H1 (cell line): ENCODE data around the gene MSI2. TPM values are rescaled to one million over a fixed set of nuclear protein-coding genes. Genes with fewer than 3 reads are reported as not detected.

Source experiments
- CTCF ChIA-PET: fragments of 300-600 bp; sonication (Branson Sonifier 250); formaldehyde crosslinking; loops from one replicate; lab custom pipeline; 2021; ENCODE audit not compliant: partially characterized antibody; lab: Charles Lee
- POLR2A ChIA-PET: fragments of 300-600 bp; sonication (Branson Sonifier 250); formaldehyde crosslinking; loops from one replicate; lab custom pipeline; 2021; ENCODE audit warnings: inconsistent platforms; ENCODE audit not compliant: partially characterized antibody; lab: Charles Lee
- DNase-seq, 2 experiments: peaks; one replicate each; pipeline versions ENCODE4 v3.0.0 to v3.0.0-alpha.2; 2010 to 2022; ENCODE audit warnings: low spot score in 2 of 2, low read depth in 1 of 2, mixed read lengths in 1 of 2
- FAIRE-seq: peaks from 2 replicates; lab custom pipeline; 2011; peaks lifted over from hg19 to GRCh38; lab: Jason Lieb, UNC
- H2AFZ ChIP-seq: 2 replicates; pipeline ENCODE4 v1.8.1; 2012; ENCODE audit warnings: low read length, inconsistent platforms
- H2AK5ac ChIP-seq: 2 replicates; pipeline ENCODE4 v1.6.1; 2013; ENCODE audit warnings: low read depth, low read length
- H2BK120ac ChIP-seq: replicated peaks from 2 replicates; pipeline ENCODE3; 2013; ENCODE audit warnings: low read depth, low read length, inconsistent platforms
- H2BK12ac ChIP-seq: 2 replicates; pipeline ENCODE4 v1.6.1; 2013; ENCODE audit warnings: low read depth, low read length
- H2BK15ac ChIP-seq: 2 replicates; pipeline ENCODE4 v1.6.1; 2013; ENCODE audit warnings: low read length
- H2BK20ac ChIP-seq: 2 replicates; pipeline ENCODE4 v1.6.1; 2013; ENCODE audit warnings: low read length
- H2BK5ac ChIP-seq: 2 replicates; pipeline ENCODE4 v1.6.1; 2013; ENCODE audit warnings: low read depth, low read length
- H3K14ac ChIP-seq: 2 replicates; pipeline ENCODE4 v1.6.1; 2013; ENCODE audit warnings: inconsistent platforms; ENCODE audit not compliant: insufficient read length
- H3K18ac ChIP-seq: 2 replicates; pipeline ENCODE4 v1.6.1; 2013; ENCODE audit warnings: low read length; ENCODE audit errors: extremely low read depth
- H3K23ac ChIP-seq: 2 replicates; pipeline ENCODE4 v1.6.1; 2013; ENCODE audit warnings: inconsistent platforms; ENCODE audit not compliant: insufficient read length
- H3K23me2 ChIP-seq: 2 replicates; pipeline ENCODE4 v1.6.1; 2013; ENCODE audit warnings: low read depth, low read length
- H3K27ac ChIP-seq: 2 replicates; pipeline ENCODE4 v1.6.1; 2011; ENCODE audit warnings: low read depth, low read length, inconsistent platforms
- H3K27me3 ChIP-seq, 4 experiments: replicated peaks in 1 of 4; 1 replicate in 1 of 4; 2 replicates in 3 of 4; pipeline versions ENCODE4 v1.6.1 to v1.8.1; 2011 to 2013; ENCODE audit warnings: low read length in 3 of 4, mild to moderate bottlenecking in 3 of 4, inconsistent platforms in 2 of 4, mixed read lengths in 2 of 4, moderate library complexity in 1 of 4; ENCODE audit not compliant: control insufficient read depth in 3 of 4, insufficient read depth in 3 of 4; ENCODE audit errors: extremely low read depth in 1 of 4
- H3K36me3 ChIP-seq, 4 experiments: 2 replicates each; pipeline versions ENCODE4 v1.6.1 to v1.8.1; 2011 to 2013; ENCODE audit warnings: mild to moderate bottlenecking in 4 of 4, low read length in 3 of 4, moderate library complexity in 2 of 4, control low read depth in 1 of 4, inconsistent platforms in 1 of 4; ENCODE audit not compliant: insufficient read depth in 4 of 4, control insufficient read depth in 2 of 4
- H3K4ac ChIP-seq: replicated peaks from 2 replicates; pipeline ENCODE3; 2013; ENCODE audit warnings: low read length, low read depth, mixed read lengths, inconsistent platforms; ENCODE audit not compliant: insufficient read length
- H3K4me1 ChIP-seq, 4 experiments: replicated peaks in 1 of 4; 1 replicate in 1 of 4; 2 replicates in 3 of 4; pipeline versions ENCODE4 v1.6.1 to v1.8.1; 2011 to 2013; ENCODE audit warnings: low read length in 3 of 4, inconsistent platforms in 2 of 4, mixed read lengths in 1 of 4; ENCODE audit not compliant: insufficient read depth in 4 of 4, control insufficient read depth in 3 of 4
- H3K4me2 ChIP-seq, 2 experiments: 2 replicates each; pipeline versions ENCODE4 v1.6.1 to v1.8.1; 2011 to 2013; ENCODE audit warnings: low read depth in 2 of 2, low read length in 2 of 2, control low read depth in 1 of 2, inconsistent platforms in 1 of 2, mild to moderate bottlenecking in 1 of 2; ENCODE audit not compliant: insufficient read depth in 1 of 2
- H3K4me3 ChIP-seq, 4 experiments: fragments of 200-600, 300-600 bp in 1 of 4; sonication (generic), shearing (Covaris generic), sonication (Bioruptor Twin) in 1 of 4; 2 replicates each; pipeline versions ENCODE4 v1.5.1 to v1.8.1; 2011 to 2016; ENCODE audit warnings: low read length in 4 of 4, low read depth in 3 of 4, control low read depth in 2 of 4, inconsistent platforms in 2 of 4, mild to moderate bottlenecking in 2 of 4, mixed read lengths in 1 of 4, moderate library complexity in 1 of 4; ENCODE audit not compliant: insufficient read depth in 2 of 4; ENCODE audit errors: extremely low read depth in 1 of 4
- H3K56ac ChIP-seq: replicated peaks from 2 replicates; pipeline ENCODE3; 2013; ENCODE audit warnings: low read depth, mild to moderate bottlenecking, mixed read lengths, low read length, inconsistent platforms; ENCODE audit not compliant: insufficient read length
- H3K79me1 ChIP-seq: 2 replicates; pipeline ENCODE4 v1.6.1; 2013; ENCODE audit warnings: low read depth, low read length, control low read depth
- H3K79me2 ChIP-seq, 2 experiments: 2 replicates each; pipeline versions ENCODE4 v1.6.1 to v1.8.1; 2012 to 2013; ENCODE audit warnings: low read length in 2 of 2, mild to moderate bottlenecking in 2 of 2, inconsistent platforms in 1 of 2; ENCODE audit not compliant: insufficient read depth in 2 of 2, control insufficient read depth in 1 of 2
- H3K9ac ChIP-seq, 4 experiments: replicated peaks in 1 of 4; 1 replicate in 1 of 4; 2 replicates in 3 of 4; pipeline versions ENCODE4 v1.6.1 to v1.8.1; 2011 to 2013; ENCODE audit warnings: low read depth in 3 of 4, low read length in 3 of 4, control low read depth in 2 of 4, mild to moderate bottlenecking in 2 of 4, moderate library complexity in 2 of 4, inconsistent platforms in 1 of 4; ENCODE audit errors: extremely low read depth in 1 of 4
- H3K9me3 ChIP-seq, 2 experiments: 2 replicates each; pipeline versions ENCODE4 v1.6.1 to v1.8.1; 2012 to 2013; ENCODE audit warnings: mild to moderate bottlenecking in 2 of 2, moderate library complexity in 2 of 2, control low read depth in 1 of 2, inconsistent platforms in 1 of 2, low read depth in 1 of 2, low read length in 1 of 2, mixed read lengths in 1 of 2; ENCODE audit not compliant: insufficient read depth in 2 of 2
- H4K20me1 ChIP-seq, 2 experiments: replicated peaks in 1 of 2; 2 replicates each; pipeline versions ENCODE3 to v1.8.1; 2011 to 2013; ENCODE audit warnings: inconsistent platforms in 2 of 2, low read length in 2 of 2, mild to moderate bottlenecking in 1 of 2; ENCODE audit not compliant: insufficient read depth in 2 of 2, control insufficient read depth in 1 of 2
- H4K5ac ChIP-seq: 2 replicates; pipeline ENCODE4 v1.6.1; 2013; ENCODE audit warnings: low read length, low read depth, mixed read lengths, inconsistent platforms; ENCODE audit not compliant: insufficient read length
- H4K8ac ChIP-seq: 2 replicates; pipeline ENCODE4 v1.8.0; 2013; ENCODE audit warnings: mild to moderate bottlenecking, moderate library complexity, low read length, inconsistent platforms; ENCODE audit not compliant: insufficient read depth; ENCODE audit errors: extremely low read depth
- H4K91ac ChIP-seq: replicated peaks from 2 replicates; pipeline ENCODE3; 2013; ENCODE audit warnings: low read length, mixed read lengths, inconsistent platforms; ENCODE audit not compliant: insufficient read length
- CBX5 ChIP-seq: fragments of 300-800, 300-1000 bp; sonication (generic); IDR thresholded peaks from 2 replicates; pipeline ENCODE4 v1.7.1; 2016; ENCODE audit warnings: antibody characterized with exemption, low read length, low read depth
- CHD2 ChIP-seq: IDR thresholded peaks from 2 replicates; pipeline ENCODE4 v1.6.1; 2012; ENCODE audit warnings: low read length, improper control_type of control experiment
- FOSL1 ChIP-seq: IDR thresholded peaks from 2 replicates; pipeline ENCODE4 v1.6.1; 2011; ENCODE audit warnings: mild to moderate bottlenecking, low read depth, low read length, moderate library complexity; ENCODE audit not compliant: insufficient read depth
- JUN ChIP-seq: IDR thresholded peaks from 2 replicates; pipeline ENCODE4 v1.6.1; 2011; ENCODE audit warnings: low read depth, mild to moderate bottlenecking, improper control_type of control experiment, low read length
- MAX ChIP-seq: IDR thresholded peaks from 2 replicates; pipeline ENCODE4 v1.6.1; 2012; ENCODE audit warnings: inconsistent platforms
- RBBP5 ChIP-seq: IDR thresholded peaks from 2 replicates; pipeline ENCODE4 v1.7.1; 2012; ENCODE audit warnings: low read depth, mild to moderate bottlenecking, inconsistent platforms, low read length, moderate library complexity, borderline replicate concordance
- RNF2 ChIP-seq: fragments of 200-900, 300-1000 bp; sonication (generic); IDR thresholded peaks from 2 replicates; pipeline ENCODE4 v1.7.1; 2016; ENCODE audit warnings: borderline replicate concordance, low read depth, mild to moderate bottlenecking, antibody characterized with exemption, low read length; ENCODE audit not compliant: poor library complexity, severe bottlenecking; ENCODE audit errors: missing control alignments
- SRF ChIP-seq: IDR thresholded peaks from 2 replicates; pipeline ENCODE4 v1.6.1; 2011; ENCODE audit warnings: mild to moderate bottlenecking, low read depth, low read length, moderate library complexity
- WGBS, 2 experiments: shearing (Covaris generic) in 1 of 2; methylation state at CpG; one replicate each; pipeline versions ENCODE4 v1.1.6 to v1.1.7; 2013 to 2015; ENCODE audit warnings: low lambda C conversion rate in 2 of 2, mixed read lengths in 2 of 2, inconsistent platforms in 1 of 2, low coverage in 1 of 2, missing lambda C conversion rate in 1 of 2; ENCODE audit not compliant: insufficient replicate concordance in 2 of 2, insufficient coverage in 1 of 2, insufficient read length in 1 of 2; ENCODE audit errors: extremely low coverage in 1 of 2, missing lambda C conversion rate in 1 of 2; 5-methylcytosine and 5-hydroxymethylcytosine counted together
- polyA plus RNA-seq, 7 experiments: library from polyadenylated mRNA; depleted of rRNA in 3 of 7; stranded (reverse) in 5 of 7; unstranded in 2 of 7; fragments of >200 nt in 5 of 7; fragments of 200-250 nt in 2 of 7; gene quantifications; 1 replicate in 5 of 7; 2 replicates in 1 of 7; 4 replicates in 1 of 7; pipeline versions ENCODE4 v1.2.1 to v1.2.3, GENCODE V29; 2011 to 2013; ENCODE audit warnings: missing spikeins in 2 of 7, mixed read lengths in 2 of 7
- total RNA-seq: library from RNA; stranded (reverse); fragmentation: NEBNext Ultra II Directional; extraction: Animal tissue kit (Norgen Biotek cat#: 25700); gene quantifications from 2 replicates; pipeline ENCODE4 v1.2.1, GENCODE V29; 2021

MSI2 gene
- total and polyA plus RNA-seq, 2 of the 8 experiments (the other 6 are each of a cell fraction or from before 2014, with no cell fraction given): 36.7 to 80.6 TPM

DNA sequence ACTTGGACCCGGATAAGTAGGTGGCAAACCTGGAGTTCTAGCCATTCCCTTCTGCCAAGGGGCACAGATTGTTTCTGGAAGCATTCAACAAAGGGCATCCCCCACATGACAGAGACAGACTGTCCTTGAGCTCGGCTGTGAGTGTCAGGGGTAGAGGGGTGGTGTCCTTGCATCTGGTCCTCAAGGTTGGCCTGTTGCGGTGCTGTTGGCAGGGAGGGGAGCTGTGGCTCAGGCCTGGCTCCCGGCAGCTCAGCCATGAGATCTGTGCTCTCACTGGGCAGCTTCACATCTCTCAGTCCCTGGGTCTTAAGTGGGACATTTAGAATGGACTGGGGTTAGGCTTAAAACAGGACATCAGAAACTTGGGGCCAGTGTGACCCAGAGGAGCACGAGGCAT, 468.4 kb downstream of the MSI2 start:
- 76% methylated on average over 5 of the region's 5 CpGs; no CpG with 5 or more reads in 1 of the 2 experiments for WGBS, 2 experiments
- H3K14ac ChIP-seq: no peak overlapping the region
- H3K23me2 ChIP-seq: no peaks in the 10 kb centered on the region
- no peak overlapping the region for H3K4me3 ChIP-seq
- FAIRE-seq (no peak), DNase-seq (no peak)
- H3K4me2 ChIP-seq: no peak overlapping the region
- H3K36me3 ChIP-seq: no peaks in the 10 kb centered on the region
- H2BK120ac ChIP-seq: no peak overlapping the region
- CTCF ChIA-PET: interaction anchor here (0.6 to 2.8 kb wide), 12 partner anchors 12 to 127 kb away, joined by 3 to 8 read pairs (median 5); no protein-coding TSS in a partner anchor
- no peaks in the 10 kb centered on the region for H4K20me1 ChIP-seq
- no peaks in the 10 kb centered on the region for H3K79me1 ChIP-seq
- no peak overlapping the region for H4K8ac ChIP-seq
- no peak overlapping the region for H2AFZ ChIP-seq
- no peak overlapping the region for H4K91ac ChIP-seq
- no peak overlapping the region for H4K5ac ChIP-seq
- no peak overlapping the region for H3K23ac ChIP-seq
- no peaks in the 10 kb centered on the region; a peak in 1 of 7 replicates for H3K27me3 ChIP-seq
- no peaks in the 10 kb centered on the region for H3K9me3 ChIP-seq
- H3K4me1 ChIP-seq: no peaks in the 10 kb centered on the region; a peak in 1 of 7 replicates
- H3K18ac ChIP-seq: no peak overlapping the region
- H3K27ac ChIP-seq: no peak overlapping the region
- no peak overlapping the region for H3K9ac ChIP-seq
- no peak overlapping the region for H3K56ac ChIP-seq
- no peak overlapping the region for H3K4ac ChIP-seq
- no peak overlapping the region for H2AK5ac ChIP-seq
- no peak overlapping the region for H2BK15ac ChIP-seq
- peak overlapping the region; percentile 33; the same call in 1 of the 2 replicates for H2BK12ac ChIP-seq
- no peak for TF ChIP-seq CHD2
- TF ChIP-seq CBX5: no peak
- no peak for TF ChIP-seq RNF2
- TF ChIP-seq JUN: no peak
- TF ChIP-seq FOSL1: no peak
- no peak for TF ChIP-seq RBBP5
- no peak for TF ChIP-seq MAX
- no peak for TF ChIP-seq SRF
- POLR2A ChIA-PET: no interaction called here
- H2BK20ac ChIP-seq: no peak overlapping the region
- no peaks in the 10 kb centered on the region for H3K79me2 ChIP-seq
- H2BK5ac ChIP-seq: no peak overlapping the region; the same call in 1 of the 2 replicates
